SK-N-MC (cell line): ENCODE data around the gene IQCN.

Experiments used
- DNase-seq: peaks from one replicate; pipeline ENCODE4 v3.0.0-alpha.2; 2011; ENCODE audit warnings: low read depth, low spot score
- H3K27ac ChIP-seq: fragments of 200-600 bp; sonication (generic); 2 replicates; pipeline ENCODE4 v1.5.1; 2016; ENCODE audit warnings: mixed run types
- H3K36me3 ChIP-seq: fragments of 200-600 bp; sonication (generic); 2 replicates; pipeline ENCODE4 v1.6.1; 2017; ENCODE audit warnings: antibody characterized with exemption, low read length, mixed read lengths; ENCODE audit not compliant: insufficient read depth
- H3K4me3 ChIP-seq: fragments of 200-600 bp; sonication (generic); 2 replicates; pipeline ENCODE4 v1.5.1; 2016
- H3K9ac ChIP-seq: fragments of 200-600 bp; sonication (generic); 2 replicates; pipeline ENCODE4 v1.8.0; 2017; ENCODE audit warnings: mixed run types, mixed read lengths; ENCODE audit not compliant: insufficient read length
- H3K9me3 ChIP-seq: fragments of 200-600 bp; sonication (generic); 2 replicates; pipeline ENCODE4 v1.6.1; 2017; ENCODE audit warnings: low read depth, mild to moderate bottlenecking, antibody characterized with exemption, low read length, moderate library complexity, mixed read lengths
- EZH2 ChIP-seq: fragments of 200-600 bp; sonication (generic); IDR thresholded peaks from one replicate; pipeline ENCODE4 v1.6.1; 2017; ENCODE audit warnings: antibody characterized with exemption
- FOXP2 ChIP-seq: optimal IDR thresholded peaks from 2 replicates; pipeline ENCODE3; 2011; ENCODE audit warnings: mild to moderate bottlenecking, moderate library complexity; ENCODE audit not compliant: insufficient read depth; ENCODE audit errors: extremely low read length, control extremely low read depth
- POLR2AphosphoS5 ChIP-seq: IDR thresholded peaks from 2 replicates; pipeline ENCODE4 v1.6.1; 2012; ENCODE audit warnings: mild to moderate bottlenecking, low read depth, low read length, borderline replicate concordance

The IQCN gene

DNA sequence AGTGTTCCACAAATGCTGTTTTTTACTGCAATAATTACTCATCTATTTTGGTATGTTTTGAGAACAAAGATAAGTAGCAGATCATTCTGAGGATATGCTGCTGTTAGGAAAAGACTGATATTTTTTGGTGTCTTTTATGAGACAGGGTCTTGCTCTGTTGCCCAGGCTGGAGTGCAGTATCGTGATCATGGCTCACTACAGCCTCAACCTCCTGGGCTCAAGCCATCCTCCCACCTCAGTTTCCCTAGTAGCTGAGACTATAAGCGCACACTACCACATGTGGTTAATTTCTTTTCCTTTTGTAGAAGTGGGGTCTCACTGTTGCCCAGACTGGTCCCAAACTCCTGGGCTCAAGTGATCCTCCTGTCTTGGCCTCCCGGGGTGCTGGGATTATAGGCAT lies 39.1 kb upstream of the IQCN start:
- H3K9me3 ChIP-seq: no peaks in the 10 kb centered on the region
- no peak overlapping the region for H3K27ac ChIP-seq
- H3K9ac ChIP-seq: no peak overlapping the region
- peaks cover 51% of the 10 kb centered on the region for H3K36me3 ChIP-seq
- H3K4me3 ChIP-seq: no peak overlapping the region
- TF ChIP-seq POLR2AphosphoS5 (no peak), FOXP2 (no peak), EZH2 (no peak)
- DNase-seq: no peak

DNA sequence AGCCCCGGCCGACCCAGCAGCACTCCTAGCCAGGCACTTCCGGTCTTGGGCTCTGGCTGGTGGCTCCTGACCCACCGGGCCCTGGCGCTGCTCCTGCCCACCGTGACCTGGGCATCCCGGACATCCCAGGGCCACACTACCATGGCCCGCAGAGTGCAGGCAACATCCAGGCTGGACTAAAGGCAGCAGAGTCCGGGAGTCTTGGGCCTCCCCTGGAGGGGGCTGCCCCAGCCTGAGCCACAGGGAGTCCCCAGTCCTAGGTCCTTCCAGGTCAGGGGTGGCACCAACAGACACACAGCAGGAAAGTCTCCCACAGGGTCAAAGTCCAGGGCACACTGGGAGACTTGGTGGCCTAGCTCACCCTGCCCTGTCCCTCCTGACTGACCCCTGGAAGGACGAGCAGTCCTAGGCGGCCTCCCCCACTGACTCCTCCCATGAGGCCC lies 37.9 kb upstream of the IQCN start:
- no peak for DNase-seq
- no peak for TF ChIP-seq FOXP2
- no peak for TF ChIP-seq EZH2
- TF ChIP-seq POLR2AphosphoS5: no peak
- Histone ChIP-seq H3K9me3 (no peaks in the 10 kb centered on the region), H3K27ac (no peak overlapping the region), H3K36me3 (peaks cover 55% of the 10 kb centered on the region), H3K4me3 (no peak overlapping the region), H3K9ac (no peak overlapping the region)

DNA sequence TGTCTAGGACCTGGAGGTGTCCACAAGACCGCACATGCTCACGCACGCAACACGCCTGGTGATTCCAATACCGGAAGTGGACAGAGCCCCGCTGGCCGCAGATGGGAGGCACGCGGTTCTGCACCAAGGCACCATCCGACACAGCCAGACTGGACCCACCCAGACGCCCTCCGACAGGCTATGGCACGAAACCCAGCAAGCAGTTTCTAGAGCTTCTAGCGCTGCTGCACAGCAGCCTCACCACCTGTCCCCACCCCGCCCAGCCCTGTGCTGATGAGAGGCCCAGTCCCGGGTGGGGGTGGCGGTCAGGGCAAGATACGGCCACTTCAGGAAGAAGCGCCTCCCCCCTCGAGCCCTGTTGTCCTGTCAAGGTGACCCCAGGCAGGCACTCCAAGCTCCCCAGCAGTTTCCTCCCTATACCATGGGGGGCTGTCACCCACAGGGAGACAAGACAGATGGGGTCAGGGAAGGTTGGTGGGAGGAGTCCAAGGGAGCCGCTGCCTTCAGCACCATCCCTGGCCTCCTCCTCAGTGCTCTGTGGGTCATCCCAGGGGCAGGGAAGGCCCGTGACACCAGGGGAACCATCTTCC lies 37.3 kb upstream of the IQCN start:
- no peak for TF ChIP-seq EZH2
- no peak for TF ChIP-seq POLR2AphosphoS5
- no peak for TF ChIP-seq FOXP2
- no peak for DNase-seq
- no peak overlapping the region for H3K27ac ChIP-seq
- H3K36me3 ChIP-seq: peaks cover 55% of the 10 kb centered on the region
- H3K4me3 ChIP-seq: no peak overlapping the region
- no peaks in the 10 kb centered on the region for H3K9me3 ChIP-seq
- H3K9ac ChIP-seq: no peak overlapping the region

DNA sequence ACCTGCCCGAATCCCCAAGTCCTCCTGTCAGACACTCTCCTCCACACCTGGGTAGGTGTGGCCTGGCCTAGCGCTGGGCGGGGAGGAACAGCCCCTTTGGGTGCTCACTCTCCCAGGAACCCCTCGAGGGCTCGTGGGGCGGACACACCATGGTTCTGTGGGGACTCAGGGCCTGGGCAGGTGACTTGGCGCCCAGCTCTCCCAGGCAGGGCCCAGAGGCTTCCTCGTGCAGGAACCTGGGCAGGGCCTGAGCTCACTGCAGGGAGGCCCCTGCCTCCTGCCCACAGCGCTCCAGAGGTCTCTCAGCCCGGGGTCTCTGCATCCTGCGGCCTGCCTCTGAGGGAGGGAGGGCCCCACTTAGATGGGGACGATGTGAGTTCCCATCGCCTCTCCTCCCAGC lies 36.7 kb upstream of the IQCN start:
- Histone ChIP-seq H3K9ac (no peak overlapping the region), H3K4me3 (no peak overlapping the region), H3K27ac (no peak overlapping the region), H3K36me3 (peaks cover 55% of the 10 kb centered on the region), H3K9me3 (no peaks in the 10 kb centered on the region)
- no peak for DNase-seq
- TF ChIP-seq EZH2 (no peak), POLR2AphosphoS5 (no peak; the same call in 1 of the 2 replicates), FOXP2 (no peak)

DNA sequence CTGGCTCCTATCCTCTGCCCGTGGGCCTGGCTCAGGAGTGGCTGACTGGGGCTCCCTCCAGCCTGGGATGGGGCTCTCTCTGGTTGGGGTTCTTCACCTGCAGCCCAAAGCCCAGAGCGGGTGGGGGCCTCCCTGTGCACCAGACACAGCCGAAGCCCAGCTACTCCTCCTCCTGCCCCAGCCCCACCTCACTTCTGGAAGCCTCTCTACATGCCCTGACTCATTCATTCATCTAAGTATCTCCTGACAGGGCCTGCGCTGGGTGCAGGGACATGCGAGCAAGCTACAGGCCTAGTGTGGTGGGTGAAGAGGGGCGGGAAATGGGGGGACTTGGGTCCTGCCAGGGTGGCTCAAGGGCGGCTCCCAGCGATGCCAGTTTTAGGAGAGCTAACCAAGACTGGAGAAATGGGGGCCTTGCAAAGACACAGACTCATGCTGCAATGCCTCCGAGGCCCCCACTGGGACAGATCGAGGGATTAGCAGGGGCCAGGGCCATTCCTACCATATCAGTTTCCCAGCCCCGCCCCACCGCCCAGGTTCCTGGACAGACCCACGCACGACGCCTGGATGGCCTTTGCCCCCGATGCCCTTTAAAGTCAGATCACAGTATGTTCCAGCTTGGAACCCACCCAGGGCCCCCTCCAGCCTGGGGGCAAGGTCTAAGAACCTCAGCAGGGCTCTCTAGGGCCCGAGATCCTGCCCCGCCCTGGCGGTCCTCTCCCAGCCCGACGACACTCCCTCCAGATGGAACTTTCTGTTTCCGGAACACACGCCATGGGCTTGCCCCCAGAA lies 36.1 kb upstream of the IQCN start:
- no peak overlapping the region for H3K27ac ChIP-seq
- H3K4me3 ChIP-seq: no peak overlapping the region
- H3K9me3 ChIP-seq: no peaks in the 10 kb centered on the region
- DNase-seq: no peak
- H3K9ac ChIP-seq: no peak overlapping the region
- peaks cover 51% of the 10 kb centered on the region for H3K36me3 ChIP-seq
- no peak for TF ChIP-seq POLR2AphosphoS5
- TF ChIP-seq FOXP2: no peak
- TF ChIP-seq EZH2: no peak

DNA sequence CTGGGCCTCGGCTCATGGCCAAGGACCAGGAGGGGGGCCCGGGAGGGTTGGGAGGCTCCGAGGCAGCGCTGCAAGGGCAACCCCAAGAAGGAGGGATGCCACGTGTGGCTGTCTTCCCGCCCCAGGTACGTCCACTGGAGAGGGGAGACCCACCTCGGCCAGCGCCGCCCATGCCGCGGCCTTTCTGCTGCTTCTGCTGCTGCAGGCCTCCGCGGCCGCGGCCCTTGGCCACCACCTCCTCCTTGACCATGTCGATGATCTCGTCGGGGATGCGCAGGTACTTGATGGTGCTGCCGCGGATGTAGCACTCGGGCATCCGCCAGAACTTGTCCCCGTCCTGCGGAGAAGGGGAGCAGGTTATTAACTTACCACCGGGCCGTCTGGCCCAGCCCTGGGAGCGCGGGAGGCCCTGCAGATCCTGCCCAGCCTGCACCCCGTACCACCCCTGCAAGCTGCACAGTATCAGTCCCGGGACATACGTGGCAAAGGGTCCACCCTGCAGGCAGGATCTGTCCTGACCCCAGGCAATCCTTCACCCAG lies 35.3 kb upstream of the IQCN start:
- DNase-seq: no peak
- Histone ChIP-seq H3K4me3 (no peak overlapping the region), H3K36me3 (peaks cover 49% of the 10 kb centered on the region), H3K9me3 (no peaks in the 10 kb centered on the region), H3K9ac (no peak overlapping the region), H3K27ac (no peak overlapping the region)
- TF ChIP-seq EZH2 (no peak), POLR2AphosphoS5 (no peak), FOXP2 (no peak)

DNA sequence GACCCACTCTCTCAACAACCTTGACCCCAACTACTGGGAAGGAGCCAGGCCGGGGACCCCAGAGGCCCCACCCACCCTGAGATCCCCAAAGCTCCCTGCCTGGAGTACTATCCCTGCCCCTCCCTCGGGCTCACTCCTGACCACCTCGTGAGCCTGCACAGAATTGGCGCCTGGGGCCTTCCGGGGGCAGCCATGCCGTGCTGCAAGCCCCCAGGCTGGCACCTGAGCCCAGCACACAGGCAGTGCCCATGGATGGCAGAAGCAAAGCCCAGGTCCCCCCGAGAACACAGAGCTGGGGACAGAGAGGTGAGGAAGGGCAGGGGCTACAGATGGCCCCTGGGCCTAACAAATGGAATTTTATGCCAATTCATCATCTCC lies 34.7 kb upstream of the IQCN start:
- no peak overlapping the region for H3K27ac ChIP-seq
- H3K9me3 ChIP-seq: no peaks in the 10 kb centered on the region
- DNase-seq: no peak
- TF ChIP-seq POLR2AphosphoS5: no peak
- H3K36me3 ChIP-seq: peaks cover 45% of the 10 kb centered on the region
- no peak overlapping the region for H3K4me3 ChIP-seq
- no peak overlapping the region for H3K9ac ChIP-seq

DNA sequence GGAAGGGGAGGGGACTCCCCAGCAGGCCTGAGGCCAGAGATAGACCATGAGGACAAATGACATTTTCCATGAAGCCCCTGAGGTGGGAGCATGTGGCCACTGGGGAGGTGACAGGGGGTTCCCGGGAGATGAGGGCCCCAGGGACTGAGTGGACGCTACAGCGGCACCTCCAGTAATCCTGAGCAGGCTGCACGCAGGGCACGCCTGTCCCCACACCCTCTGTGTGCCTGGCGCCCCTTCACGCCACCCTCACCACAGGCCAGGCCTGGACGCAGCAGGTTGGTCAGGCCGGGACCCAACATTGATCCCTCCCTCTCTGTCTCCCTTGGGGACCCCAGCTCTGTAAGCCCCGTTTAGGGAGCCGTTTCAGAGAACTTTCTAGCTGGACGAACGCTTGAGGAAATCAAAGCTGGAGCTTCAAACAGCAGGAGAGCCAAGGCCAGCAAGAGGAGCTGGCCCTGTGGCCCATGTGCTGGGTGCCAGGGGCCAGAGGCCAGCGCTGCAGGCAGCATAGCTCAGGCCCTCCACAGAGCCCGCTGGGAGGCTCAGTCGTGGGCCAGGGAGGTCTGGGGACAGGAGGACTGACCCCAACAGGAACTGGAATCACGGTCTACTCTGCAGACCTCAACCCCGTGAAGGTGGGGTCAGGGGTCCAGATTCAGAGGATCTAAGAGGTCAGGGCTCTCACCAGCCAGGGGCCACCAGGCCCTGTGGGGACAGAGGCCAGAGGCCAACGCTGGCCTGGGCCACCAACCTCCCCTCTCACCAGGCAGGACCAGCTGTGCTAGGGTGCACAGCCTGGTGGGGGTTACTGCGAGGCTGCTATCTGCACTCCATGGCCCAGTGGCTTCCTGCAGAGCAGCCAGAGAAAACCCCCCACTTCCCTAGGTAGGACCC lies 34.0 kb upstream of the IQCN start:
- TF ChIP-seq POLR2AphosphoS5 (no peak), EZH2 (no peak), FOXP2 (no peak)
- H3K9me3 ChIP-seq: no peaks in the 10 kb centered on the region
- H3K27ac ChIP-seq: no peak overlapping the region
- no peak overlapping the region for H3K9ac ChIP-seq
- peaks cover 40% of the 10 kb centered on the region for H3K36me3 ChIP-seq
- no peak for DNase-seq
- H3K4me3 ChIP-seq: no peak overlapping the region
